Right ventricle myocardium inferior (tissue), 1 donor: Measurements from ENCODE around the gene RAB41. TPM values are rescaled to one million over a fixed set of nuclear protein-coding genes. Genes with fewer than 3 reads are reported as not detected.
"Not testable (repeated sequence)": the region's sequence is repeated elsewhere in the genome, so short reads cannot be mapped to it uniquely, and the experiment has no call there.

Experiments
- ATAC-seq: fragments of 200-7000 bp; cut with Tn5 transposase; one replicate; pipeline ENCODE4 v1.9.1; 2020; ENCODE audit warnings: mild to moderate bottlenecking, moderate library complexity
- DNase-seq: peaks from one replicate; pipeline ENCODE4 v3.0.0; 2021; ENCODE audit errors: missing footprints
- intact Hi-C: fragments of 100-400 bp; cut with DNase I; formaldehyde crosslinking; loops from one replicate; pipeline ENCODE4 v1.11.0; 2022
- total RNA-seq: library from RNA; stranded (reverse); fragmentation: NEBNext Ultra II Directional; extraction: Animal tissue kit (Norgen Biotek cat#: 25700); gene quantifications from one replicate; pipeline ENCODE4 v1.2.1, GENCODE V29; 2021
- donor health status: DM: no; HTN: yes; CAD: no; lungs with severe emphysema.

Gene RAB41
- total RNA-seq, 1 donor from 2014 or later: not detected

DNA sequence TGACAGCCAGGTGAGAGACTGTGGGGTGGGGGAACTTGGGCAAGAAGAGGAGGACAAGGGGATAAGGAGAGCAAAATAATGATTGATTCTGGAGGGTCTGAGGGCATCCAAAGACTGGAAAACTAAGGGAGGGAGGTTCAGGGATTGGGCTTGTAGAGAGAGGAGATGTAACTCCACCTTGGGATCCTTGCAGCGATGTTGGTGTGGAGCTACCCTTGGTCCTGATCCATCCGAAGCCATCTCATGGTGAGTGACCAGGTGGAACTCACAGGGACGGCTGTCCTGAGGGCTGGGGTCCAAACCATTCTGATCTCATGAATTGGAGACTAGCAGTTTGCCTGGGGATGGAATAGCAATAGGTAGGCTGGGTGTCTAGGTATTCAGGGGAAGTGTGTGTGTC, 1.4 kb upstream of the RAB41 start:
- DNase-seq: no peak
- intact Hi-C loops: no loop called here
- ATAC-seq: no peak

DNA sequence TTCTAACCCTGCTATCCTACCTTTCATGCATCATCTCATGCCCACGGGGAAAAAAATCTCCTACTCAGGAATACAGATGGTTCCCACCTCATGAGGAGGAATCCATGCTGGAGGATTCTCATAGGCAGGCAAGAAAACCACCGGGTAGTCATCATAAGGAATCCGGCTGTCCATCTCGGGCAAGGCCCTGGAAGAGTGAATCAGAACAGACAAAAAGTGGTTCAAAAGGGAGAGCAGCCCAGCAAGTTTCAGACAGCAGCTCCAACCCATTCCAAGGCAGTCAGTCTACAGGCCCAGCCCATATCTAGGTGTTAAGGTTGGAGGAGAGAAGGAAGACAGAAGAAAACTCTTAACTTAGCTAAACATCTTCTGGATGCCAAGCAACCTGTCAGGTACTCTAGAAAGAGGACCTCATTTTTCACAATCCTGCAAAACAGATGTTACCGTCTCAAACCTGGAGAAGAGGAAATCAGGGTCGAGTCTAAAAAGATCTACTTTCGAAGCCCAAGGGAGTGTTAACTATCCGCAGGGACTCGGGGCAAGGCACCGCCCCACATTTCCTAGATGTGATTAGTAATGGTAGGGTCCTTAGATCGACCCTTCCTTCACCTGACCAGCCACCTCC, 7.3 kb downstream of the RAB41 start:
- DNase-seq (no peak), ATAC-seq (peak; percentile 10)
- intact Hi-C loops: no loop called here

DNA sequence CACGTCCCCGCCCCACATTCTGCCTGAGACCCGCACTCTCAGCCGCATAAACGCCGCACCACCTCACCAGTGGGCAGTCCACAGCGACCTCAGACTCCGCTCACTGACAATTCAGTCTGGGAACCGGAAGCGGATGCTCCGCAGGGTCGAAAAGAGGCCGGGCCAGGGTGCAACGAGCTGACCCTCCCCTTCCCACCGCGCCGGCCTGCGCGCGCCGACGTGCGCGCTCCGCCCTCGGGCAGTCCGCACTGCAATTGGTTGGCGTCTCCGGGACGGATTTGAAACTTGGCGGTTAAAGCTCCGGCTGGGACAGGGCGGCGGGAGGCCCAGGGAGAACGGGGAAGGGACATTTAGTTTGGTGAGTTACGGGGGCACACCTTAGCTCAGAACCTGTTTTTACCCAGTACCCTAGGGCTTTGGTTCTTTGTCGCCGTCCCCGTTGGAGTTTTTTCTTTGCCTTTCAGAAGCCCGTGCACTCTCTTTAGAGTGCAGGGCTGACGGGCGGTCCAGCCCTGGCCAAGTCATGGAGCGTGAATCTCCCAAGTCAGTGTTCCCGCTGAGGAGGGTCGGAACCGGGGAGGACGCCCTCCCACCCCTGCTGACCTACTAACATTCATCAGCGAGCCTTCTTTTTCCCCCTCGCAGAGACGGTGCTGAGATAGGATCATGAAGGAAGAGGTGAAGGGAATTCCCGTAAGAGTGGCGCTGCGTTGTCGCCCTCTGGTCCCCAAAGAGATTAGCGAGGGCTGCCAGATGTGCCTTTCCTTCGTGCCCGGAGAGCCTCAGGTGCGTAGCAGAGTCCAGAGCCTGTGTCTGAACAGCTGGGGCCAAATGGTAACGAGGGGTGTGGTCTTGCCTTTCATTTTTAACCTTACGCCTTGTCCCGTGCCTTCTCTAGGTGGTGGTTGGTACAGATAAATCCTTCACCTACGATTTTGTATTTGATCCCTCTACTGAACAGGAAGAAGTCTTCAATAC, 8.1 kb downstream of the RAB41 start, which contains the start of the genes KIF4A and PDZD11:
Gene KIF4A (plus strand): TSS at position 312 of the 978 bp plus-strand sequence. CDS start 355 bp downstream, at position 667.
Gene PDZD11 (minus strand): TSS at position 135 of the 978 bp plus-strand sequence. CDS start 586 bp downstream, outside the sequence.
- peak; percentile 81 for DNase-seq
- intact Hi-C loops: no loop called here
- peak; percentile 100 for ATAC-seq

- ATAC-seq (no peak), DNase-seq (no peak)
- intact Hi-C loops: no loop called here
Observed at GRCh38 chrX:70292788-70293187, 10.8 kb downstream of the RAB41 start.

DNA sequence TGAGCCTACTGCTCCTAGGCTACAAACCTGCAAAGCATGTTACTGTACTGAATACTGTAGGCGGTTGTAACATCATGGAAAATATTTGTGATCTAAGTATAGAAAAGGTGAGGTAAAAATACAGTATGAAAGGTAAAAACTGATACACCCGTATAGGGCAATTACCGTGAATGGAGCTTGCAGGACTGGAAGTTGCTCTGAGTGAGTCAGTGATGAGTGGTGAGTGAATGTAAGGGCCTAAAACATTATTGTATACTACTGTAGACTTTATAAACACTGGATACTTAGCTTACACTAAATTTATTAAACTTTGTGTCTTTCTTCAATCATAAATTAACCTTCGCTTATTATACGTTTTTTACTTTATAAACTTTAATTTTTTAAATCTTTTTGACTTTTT, 11.6 kb downstream of the RAB41 start:
- DNase-seq (no peak), ATAC-seq (no peak)
- intact Hi-C loops: no loop called here

GRCh38 chrX:70301716-70302115, 19.7 kb downstream of the RAB41 start:
- DNase-seq (no peak), ATAC-seq (no peak)
- intact Hi-C loops: no loop called here

DNA sequence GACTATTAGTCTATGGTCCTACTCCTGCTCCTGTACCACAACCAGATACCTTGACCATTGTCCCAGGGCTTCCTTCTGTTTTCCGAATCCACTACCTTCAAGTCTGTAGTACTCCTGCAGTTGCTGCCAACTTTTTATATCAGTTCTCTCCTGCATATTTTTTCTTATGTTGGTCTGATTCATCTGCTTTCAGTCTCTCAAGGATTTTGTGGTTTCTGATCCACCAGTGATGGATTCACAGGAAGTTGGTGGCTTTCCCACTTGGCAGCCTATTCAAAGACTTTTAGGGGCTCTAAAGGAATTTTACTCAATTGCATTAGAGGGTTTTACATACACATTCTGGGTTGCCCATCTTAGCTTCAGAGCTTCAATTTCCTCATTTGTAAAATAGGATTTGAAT, 31.5 kb downstream of the RAB41 start:
- no peak for ATAC-seq
- intact Hi-C loops: no loop called here
- no peak for DNase-seq

DNA sequence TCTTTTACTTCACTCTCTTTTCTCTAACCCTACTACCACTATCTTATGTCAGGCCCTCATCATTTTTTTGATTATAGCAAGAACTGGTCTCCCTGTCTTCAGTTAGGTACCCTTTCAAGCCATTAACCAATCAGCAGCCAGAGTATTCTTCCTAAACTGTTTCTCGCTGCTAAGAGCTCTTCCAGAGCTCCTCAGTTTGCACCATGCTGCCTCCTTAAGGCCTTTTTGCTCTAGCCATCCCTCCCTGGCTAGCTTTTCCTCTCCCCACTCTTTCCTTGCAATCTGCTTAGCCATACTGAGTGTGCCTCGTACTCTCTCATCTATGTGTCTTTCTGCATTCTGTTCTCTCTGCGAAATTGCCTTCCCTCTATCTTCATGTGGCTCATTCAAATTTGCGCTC, 40.8 kb downstream of the RAB41 start:
- DNase-seq (no peak), ATAC-seq (no peak)
- intact Hi-C loops: no loop called here

DNA sequence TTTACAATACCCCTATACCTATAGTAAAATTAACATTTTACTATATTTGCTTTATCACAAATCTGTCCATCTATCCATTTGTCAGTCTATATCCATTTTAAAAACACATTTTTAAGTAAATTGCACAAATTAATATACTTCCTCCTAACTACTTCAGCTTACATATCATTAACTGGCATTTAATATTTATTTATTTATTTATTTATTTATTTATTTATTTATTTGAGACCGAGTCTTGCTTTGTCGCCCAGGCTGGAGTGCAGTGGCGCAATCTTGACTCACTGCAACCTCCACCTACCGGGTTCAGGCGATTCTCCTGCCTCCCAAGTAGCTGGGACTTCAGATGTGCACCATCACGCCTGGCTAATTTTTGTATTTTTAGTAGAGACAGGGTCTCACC, 41.7 kb downstream of the RAB41 start:
- intact Hi-C loops, ATAC-seq, DNase-seq: not testable (repeated sequence)

GRCh38 chrX:70324326-70324725, 42.4 kb downstream of the RAB41 start:
- DNase-seq: no peak
- intact Hi-C loops: no loop called here
- ATAC-seq: no peak

- intact Hi-C loops: no loop called here
- no peak for DNase-seq
- ATAC-seq: no peak
Observed at GRCh38 chrX:70331161-70331560, 49.2 kb downstream of the RAB41 start.

DNA sequence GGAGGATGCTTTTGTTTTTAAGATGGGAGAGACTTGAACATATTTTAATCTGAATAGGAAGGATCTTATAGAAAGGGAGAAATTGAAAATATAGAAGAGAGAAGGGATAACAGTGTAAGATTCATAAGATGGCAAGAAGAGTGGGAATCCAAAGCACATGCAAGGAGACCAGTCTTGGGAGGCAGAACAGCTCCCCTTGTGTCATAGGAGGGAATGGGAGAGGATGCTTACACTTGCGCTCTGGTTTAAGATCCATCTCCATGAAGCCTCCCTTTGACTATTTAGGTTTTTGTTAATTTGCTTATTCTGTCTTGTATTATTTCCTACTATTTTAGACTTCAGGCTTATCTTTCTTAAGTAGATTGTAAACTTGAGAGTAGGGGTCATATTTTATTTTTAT, 50.6 kb downstream of the RAB41 start:
- DNase-seq (no peak), ATAC-seq (no peak)
- intact Hi-C loops: no loop called here

Other genes with a start within 250 kb of the RAB41 start
- not detected for gene AWAT2, start 232.2 kb upstream of the RAB41 start, total RNA-seq
- gene OTUD6A, start 219.7 kb upstream of the RAB41 start, total RNA-seq: not detected
- gene IGBP1, start 148.7 kb upstream of the RAB41 start, total RNA-seq: 47.8 TPM
- gene DGAT2L6, start 104.7 kb upstream of the RAB41 start, total RNA-seq: not detected
- not detected for gene AWAT1, start 47.5 kb upstream of the RAB41 start, total RNA-seq
- not detected for gene P2RY4, start 22.0 kb upstream of the RAB41 start, total RNA-seq
- gene ARR3, start 13.8 kb upstream of the RAB41 start, total RNA-seq: not detected
- gene PDZD11, start 7.8 kb downstream of the RAB41 start, total RNA-seq: 33.9 TPM
- gene KIF4A, start 7.9 kb downstream of the RAB41 start, total RNA-seq: 0.84 TPM
- not detected for gene GDPD2, start 141.1 kb downstream of the RAB41 start, total RNA-seq
- gene DLG3, start 162.7 kb downstream of the RAB41 start, total RNA-seq: 9.5 TPM